Measurements from ENCODE around the gene AFTPH. TPM values are rescaled to one million over a fixed set of nuclear protein-coding genes. Genes with fewer than 3 reads are reported as not detected.
A peak's percentile ranks its signal among the peaks of the same experiment; 100 is the strongest.
"Not testable (repeated sequence)": the region's sequence is repeated elsewhere in the genome, so short reads cannot be mapped to it uniquely, and the experiment has no call there.

Gene AFTPH
- polyA plus RNA-seq, 1 donor, result 78.3 TPM

GRCh38 chr2:64493788-64494187 lies 30.3 kb upstream of the AFTPH start:
- DNase-seq, result no peak

GRCh38 chr2:64498438-64498837 lies 25.7 kb upstream of the AFTPH start:
- DNase-seq, result no peak

- no peak for DNase-seq
Observed at GRCh38 chr2:64500549-64500948, 23.6 kb upstream of the AFTPH start.

- no peak for DNase-seq
Observed at GRCh38 chr2:64501946-64502345, 22.2 kb upstream of the AFTPH start.

GRCh38 chr2:64502860-64503259 lies 21.3 kb upstream of the AFTPH start:
- DNase-seq, result no peak

- no peak for DNase-seq
Observed at GRCh38 chr2:64504774-64505720, 19.1 kb upstream of the AFTPH start.

- DNase-seq, result no peak
Observed at GRCh38 chr2:64506686-64507085, 17.4 kb upstream of the AFTPH start.

GRCh38 chr2:64514008-64514407 lies 10.1 kb upstream of the AFTPH start:
- DNase-seq, result no peak

GRCh38 chr2:64515086-64515485 lies 9.0 kb upstream of the AFTPH start:
- no peak for DNase-seq

- no peak for DNase-seq
Observed at GRCh38 chr2:64516651-64517510, 7.2 kb upstream of the AFTPH start.

- DNase-seq, result no peak
Observed at GRCh38 chr2:64517511-64517884, 6.6 kb upstream of the AFTPH start.

GRCh38 chr2:64522843-64523428 lies 1.2 kb upstream of the AFTPH start:
- DNase-seq, result peak; percentile 87

GRCh38 chr2:64524604-64525316 lies 632 bp downstream of the AFTPH start:
- peak; percentile 37 for DNase-seq

- DNase-seq, result peak; percentile 12
Observed at GRCh38 chr2:64525317-64525613, 1.1 kb downstream of the AFTPH start.

- DNase-seq, result no peak
Observed at GRCh38 chr2:64526034-64526433, 1.9 kb downstream of the AFTPH start.

GRCh38 chr2:64530946-64531345 lies 6.8 kb downstream of the AFTPH start:
- not testable (repeated sequence) for DNase-seq

- DNase-seq, result no peak
Observed at GRCh38 chr2:64532030-64532429, 7.9 kb downstream of the AFTPH start.

GRCh38 chr2:64533882-64534281 lies 9.8 kb downstream of the AFTPH start:
- DNase-seq, result no peak

GRCh38 chr2:64534363-64534762 lies 10.2 kb downstream of the AFTPH start:
- DNase-seq, result no peak

- no peak for DNase-seq
Observed at GRCh38 chr2:64535024-64535423, 10.9 kb downstream of the AFTPH start.

GRCh38 chr2:64537991-64538390 lies 13.9 kb downstream of the AFTPH start:
- no peak for DNase-seq

GRCh38 chr2:64538764-64539433 lies 14.8 kb downstream of the AFTPH start:
- DNase-seq, result no peak

Data from left kidney (tissue), 2 donors.